Mesenchymal stem cell (in vitro differentiated cells and primary cell): ENCODE results near the gene TMEFF2.

ENCODE experiments used
- DNase-seq: peaks from one replicate; pipeline ENCODE4 v3.0.0-alpha.2; 2013
- H2AFZ ChIP-seq: one replicate; pipeline ENCODE4 v1.6.1; 2013; ENCODE audit warnings: low read depth, mild to moderate bottlenecking, control low read depth, inconsistent platforms, low read length, moderate library complexity
- H2AK5ac ChIP-seq: 2 replicates; pipeline ENCODE4 v1.6.1; 2013; ENCODE audit warnings: low read length, moderate library complexity, mild to moderate bottlenecking, inconsistent platforms; ENCODE audit not compliant: severe bottlenecking
- H2BK120ac ChIP-seq: one replicate; pipeline ENCODE4 v1.6.1; 2013; ENCODE audit warnings: low read depth, mild to moderate bottlenecking, inconsistent platforms, low read length, moderate library complexity
- H2BK12ac ChIP-seq, 2 experiments: one replicate each; pipeline ENCODE4 v1.6.1; 2013; ENCODE audit warnings: inconsistent platforms in 2 of 2, low read length in 2 of 2, mild to moderate bottlenecking in 2 of 2, moderate library complexity in 2 of 2, control low read depth in 1 of 2
- H2BK15ac ChIP-seq: one replicate; pipeline ENCODE4 v1.6.1; 2013; ENCODE audit warnings: mild to moderate bottlenecking, low read depth, inconsistent platforms; ENCODE audit not compliant: poor library complexity, severe bottlenecking
- H2BK5ac ChIP-seq: 2 replicates; pipeline ENCODE4 v1.6.1; 2013; ENCODE audit warnings: low read depth, mild to moderate bottlenecking, low read length, control low read depth, inconsistent platforms; ENCODE audit not compliant: poor library complexity, severe bottlenecking
- H3K14ac ChIP-seq, 2 experiments: one replicate each; pipeline ENCODE4 v1.6.1; 2013; ENCODE audit warnings: inconsistent platforms in 2 of 2, low read length in 2 of 2, control low read depth in 1 of 2, mild to moderate bottlenecking in 1 of 2, moderate library complexity in 1 of 2
- H3K18ac ChIP-seq, 2 experiments: one replicate each; pipeline ENCODE4 v1.6.1; 2013; ENCODE audit warnings: inconsistent platforms in 2 of 2, low read length in 2 of 2, control low read depth in 1 of 2, low read depth in 1 of 2, mild to moderate bottlenecking in 1 of 2
- H3K23ac ChIP-seq, 2 experiments: one replicate each; pipeline ENCODE4 v1.6.1; 2013; ENCODE audit warnings: inconsistent platforms in 2 of 2, low read length in 2 of 2, mild to moderate bottlenecking in 2 of 2, moderate library complexity in 2 of 2, control low read depth in 1 of 2
- H3K27ac ChIP-seq: 2 replicates; pipeline ENCODE4 v1.5.1; 2013; ENCODE audit warnings: mild to moderate bottlenecking, moderate library complexity, low read length, control low read depth, inconsistent platforms; ENCODE audit not compliant: poor library complexity, severe bottlenecking
- H3K27me3 ChIP-seq, 2 experiments: 2 replicates each; pipeline versions ENCODE4 v1.6.1 to v1.7.0; 2013; ENCODE audit warnings: low read length in 2 of 2, mild to moderate bottlenecking in 2 of 2, moderate library complexity in 2 of 2, control low read depth in 1 of 2, inconsistent platforms in 1 of 2; ENCODE audit not compliant: control insufficient read depth in 1 of 2, insufficient read depth in 1 of 2
- H3K36me3 ChIP-seq, 2 experiments: 2 replicates each; pipeline versions ENCODE4 v1.6.1 to v1.7.0; 2013; ENCODE audit warnings: low read length in 2 of 2, control low read depth in 1 of 2, inconsistent platforms in 1 of 2, low read depth in 1 of 2, mild to moderate bottlenecking in 1 of 2; ENCODE audit not compliant: insufficient read depth in 2 of 2, control insufficient read depth in 1 of 2
- H3K4ac ChIP-seq, 2 experiments: one replicate each; pipeline ENCODE4 v1.6.1; 2013; ENCODE audit warnings: inconsistent platforms in 2 of 2, low read length in 2 of 2, mild to moderate bottlenecking in 2 of 2, moderate library complexity in 2 of 2, control low read depth in 1 of 2, low read depth in 1 of 2
- H3K4me1 ChIP-seq: 2 replicates; pipeline ENCODE4 v1.6.1; 2013; ENCODE audit warnings: low read depth, low read length, control low read depth; ENCODE audit not compliant: control insufficient read depth, insufficient read depth
- H3K4me2 ChIP-seq: 2 replicates; pipeline ENCODE4 v1.6.1; 2013; ENCODE audit warnings: low read length, mild to moderate bottlenecking, inconsistent platforms; ENCODE audit not compliant: poor library complexity, severe bottlenecking
- H3K4me3 ChIP-seq, 2 experiments: 2 replicates each; pipeline versions ENCODE4 v1.5.1 to v1.7.0; 2013; ENCODE audit warnings: low read length in 2 of 2, mild to moderate bottlenecking in 2 of 2, control low read depth in 1 of 2, low read depth in 1 of 2; ENCODE audit not compliant: insufficient read depth in 1 of 2
- H3K79me1 ChIP-seq: replicated peaks from 2 replicates; pipeline ENCODE4 v1.6.1; 2013; ENCODE audit warnings: mild to moderate bottlenecking, control low read depth, low read length, inconsistent platforms; ENCODE audit not compliant: poor library complexity, severe bottlenecking
- H3K9ac ChIP-seq: 2 replicates; pipeline ENCODE4 v1.7.0; 2013; ENCODE audit warnings: mild to moderate bottlenecking, low read length, moderate library complexity
- H3K9me3 ChIP-seq: 2 replicates; pipeline ENCODE4 v1.7.0; 2013; ENCODE audit warnings: mild to moderate bottlenecking, low read length; ENCODE audit not compliant: control insufficient read depth
- H4K8ac ChIP-seq: one replicate; pipeline ENCODE4 v1.6.1; 2013; ENCODE audit warnings: inconsistent platforms, mild to moderate bottlenecking, low read length, moderate library complexity
- H4K91ac ChIP-seq: one replicate; pipeline ENCODE4 v1.6.1; 2013; ENCODE audit warnings: mild to moderate bottlenecking, low read length, inconsistent platforms
- WGBS: methylation state at CpG from one replicate; pipeline ENCODE4 v1.1.7; 2013; ENCODE audit warnings: mixed read lengths; 5-methylcytosine and 5-hydroxymethylcytosine counted together

TMEFF2 gene

DNA sequence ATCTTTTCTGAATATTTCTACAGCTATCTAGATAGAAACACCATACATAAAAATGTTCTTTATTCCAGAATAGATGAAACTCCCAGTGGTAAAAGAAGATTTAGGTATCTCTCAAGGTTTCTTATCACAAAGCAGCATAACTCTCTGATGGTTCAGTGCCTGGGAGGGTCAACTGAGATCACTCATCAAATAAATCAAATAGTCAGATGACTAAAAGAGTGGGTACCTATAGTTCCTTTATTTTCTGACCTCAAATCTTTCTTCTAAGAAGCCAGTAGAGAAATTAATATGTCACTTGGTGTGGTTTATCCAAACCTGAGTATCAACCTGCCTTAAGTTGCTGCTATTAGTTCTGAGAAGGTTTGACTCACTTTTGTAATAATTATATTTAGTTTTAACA lies 120.9 kb downstream of the TMEFF2 start:
- Histone ChIP-seq H3K27ac (no peak overlapping the region), H3K18ac (no peak overlapping the region), H2AFZ (no peak overlapping the region), H3K36me3 (no peaks in the 10 kb centered on the region), H4K91ac (no peak overlapping the region), H2BK12ac (no peak overlapping the region), H2BK15ac (no peak overlapping the region), H3K79me1 (no peaks in the 10 kb centered on the region), H3K4me1 (no peaks in the 10 kb centered on the region), H2BK5ac (no peak overlapping the region), H3K27me3 (no peaks in the 10 kb centered on the region), H3K9me3 (no peaks in the 10 kb centered on the region), H3K14ac (no peak overlapping the region), H2AK5ac (no peak overlapping the region), H3K23ac (no peak overlapping the region), H2BK120ac (no peak overlapping the region), H4K8ac (no peak overlapping the region), H3K4me2 (no peak overlapping the region), H3K4me3 (no peak overlapping the region), H3K4ac (no peak overlapping the region), H3K9ac (no peak overlapping the region)
- DNase-seq: no peak

DNA sequence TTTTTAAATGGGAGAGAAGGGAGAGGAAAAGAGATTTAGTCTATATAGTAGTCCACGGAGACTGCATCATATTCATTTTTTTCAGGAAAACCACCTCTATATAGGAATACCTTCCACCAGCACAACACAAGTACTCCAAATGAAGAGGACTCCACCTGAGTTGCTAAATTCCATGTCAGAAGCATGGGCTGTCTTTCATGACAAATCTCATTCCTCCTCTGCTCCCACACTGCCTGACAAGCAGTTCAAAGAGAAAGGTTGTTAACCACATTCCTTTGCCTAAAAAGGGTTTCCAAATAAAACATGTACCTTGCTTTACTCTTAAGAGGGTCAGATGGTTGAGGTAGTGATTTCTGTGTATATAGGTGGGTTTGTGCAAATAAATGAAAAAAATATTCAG lies 122.0 kb downstream of the TMEFF2 start:
- H2AFZ ChIP-seq: no peak overlapping the region
- H3K9ac ChIP-seq: no peak overlapping the region
- H4K91ac ChIP-seq: no peak overlapping the region
- H2BK5ac ChIP-seq: no peak overlapping the region
- no peaks in the 10 kb centered on the region for H3K9me3 ChIP-seq
- DNase-seq: no peak
- no peak overlapping the region for H3K27ac ChIP-seq
- no peaks in the 10 kb centered on the region for H3K79me1 ChIP-seq
- H2AK5ac ChIP-seq: no peak overlapping the region
- no peak overlapping the region for H3K4me3 ChIP-seq
- H3K4me1 ChIP-seq: no peaks in the 10 kb centered on the region
- H4K8ac ChIP-seq: no peak overlapping the region
- WGBS: 100% methylated on average over 1 of the region's 1 CpG
- H3K14ac ChIP-seq: no peak overlapping the region
- H2BK15ac ChIP-seq: no peak overlapping the region
- H2BK12ac ChIP-seq: no peak overlapping the region
- H2BK120ac ChIP-seq: no peak overlapping the region
- H3K36me3 ChIP-seq: no peaks in the 10 kb centered on the region
- H3K4ac ChIP-seq: no peak overlapping the region
- H3K4me2 ChIP-seq: no peak overlapping the region
- no peak overlapping the region for H3K23ac ChIP-seq
- H3K18ac ChIP-seq: no peak overlapping the region
- no peaks in the 10 kb centered on the region for H3K27me3 ChIP-seq

DNA sequence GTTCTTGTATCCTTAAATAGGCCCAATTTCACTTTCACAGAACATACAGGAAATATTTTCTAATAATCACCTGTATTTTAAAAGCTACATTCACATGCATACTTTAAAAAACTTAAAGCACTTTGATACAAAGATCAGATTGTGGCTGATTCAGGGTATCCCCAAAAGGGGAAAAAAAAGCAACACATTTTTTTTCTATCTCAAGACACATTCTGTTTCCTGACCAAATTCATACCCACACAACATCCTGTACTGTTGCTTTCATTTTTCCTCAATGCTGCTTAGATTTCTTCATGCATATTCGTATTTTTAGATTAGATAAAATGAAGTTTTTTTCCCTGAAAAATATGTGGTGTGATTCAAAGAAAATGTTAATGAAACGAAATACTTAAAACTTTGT lies 122.5 kb downstream of the TMEFF2 start:
- no peak overlapping the region for H3K27ac ChIP-seq
- no peaks in the 10 kb centered on the region for H3K4me1 ChIP-seq
- no peak overlapping the region for H2BK120ac ChIP-seq
- no peak overlapping the region for H3K4me3 ChIP-seq
- H4K8ac ChIP-seq: no peak overlapping the region
- no peak overlapping the region for H3K14ac ChIP-seq
- 80% methylated on average over 1 of the region's 2 CpGs for WGBS
- no peak overlapping the region for H2BK5ac ChIP-seq
- H3K23ac ChIP-seq: no peak overlapping the region
- no peaks in the 10 kb centered on the region for H3K27me3 ChIP-seq
- H2BK15ac ChIP-seq: no peak overlapping the region
- H3K18ac ChIP-seq: no peak overlapping the region
- no peak overlapping the region for H3K4me2 ChIP-seq
- no peak overlapping the region for H3K4ac ChIP-seq
- H3K9me3 ChIP-seq: no peaks in the 10 kb centered on the region
- H3K79me1 ChIP-seq: no peaks in the 10 kb centered on the region
- no peak overlapping the region for H2AFZ ChIP-seq
- no peaks in the 10 kb centered on the region for H3K36me3 ChIP-seq
- H4K91ac ChIP-seq: no peak overlapping the region
- no peak for DNase-seq
- H2BK12ac ChIP-seq: no peak overlapping the region
- H3K9ac ChIP-seq: no peak overlapping the region
- no peak overlapping the region for H2AK5ac ChIP-seq

DNA sequence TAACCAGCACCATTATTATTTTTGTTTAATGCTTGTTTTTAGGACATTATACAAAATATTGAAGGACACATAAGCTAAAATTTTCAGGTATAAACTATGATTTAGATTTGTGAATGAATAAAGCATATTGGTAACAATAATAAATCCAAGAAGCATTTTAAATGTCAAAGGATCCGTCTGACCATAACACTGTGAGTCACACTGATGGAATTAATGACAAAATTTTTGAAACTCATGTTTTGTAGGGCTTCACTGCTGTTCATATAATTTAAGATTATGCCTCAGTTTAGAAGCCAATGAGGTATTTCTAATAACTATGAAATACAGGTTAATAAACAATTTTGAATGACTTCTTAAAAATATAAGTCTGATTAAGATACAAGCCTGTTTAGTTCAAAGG lies 124.6 kb downstream of the TMEFF2 start:
- Histone ChIP-seq H3K4me2 (no peak overlapping the region), H3K4me1 (no peaks in the 10 kb centered on the region), H4K8ac (no peak overlapping the region), H3K36me3 (no peaks in the 10 kb centered on the region), H3K79me1 (no peaks in the 10 kb centered on the region), H3K27me3 (no peaks in the 10 kb centered on the region), H4K91ac (no peak overlapping the region), H3K4ac (no peak overlapping the region), H2BK12ac (no peak overlapping the region), H2AFZ (no peak overlapping the region), H2BK15ac (no peak overlapping the region), H2BK120ac (no peak overlapping the region), H3K14ac (no peak overlapping the region), H3K9ac (no peak overlapping the region), H3K23ac (no peak overlapping the region), H3K4me3 (no peak overlapping the region), H3K27ac (no peak overlapping the region), H3K18ac (no peak overlapping the region), H3K9me3 (no peaks in the 10 kb centered on the region), H2AK5ac (no peak overlapping the region), H2BK5ac (no peak overlapping the region)
- WGBS: 0% methylated on average over 1 of the region's 1 CpG
- no peak for DNase-seq
